IPS DF 6.9 (cell line): Measurements from ENCODE around the gene RASA3.
"Not testable (repeated sequence)": the region's sequence is repeated elsewhere in the genome, so short reads cannot be mapped to it uniquely, and the experiment has no call there.

Experiments used
- DNase-seq: peaks from one replicate; pipeline ENCODE4 v3.0.0-alpha.2; 2013; ENCODE audit warnings: low read depth, low spot score
- H3K27ac ChIP-seq: one replicate; pipeline ENCODE4 v1.5.1; 2013; ENCODE audit warnings: low read length, control low read depth
- H3K27me3 ChIP-seq: 2 replicates; pipeline ENCODE4 v1.6.1; 2013; ENCODE audit warnings: mild to moderate bottlenecking, low read length; ENCODE audit not compliant: control insufficient read depth, insufficient read depth
- H3K36me3 ChIP-seq: 2 replicates; pipeline ENCODE4 v1.6.1; 2013; ENCODE audit warnings: low read length; ENCODE audit not compliant: control insufficient read depth, insufficient read depth
- H3K4me1 ChIP-seq: 2 replicates; pipeline ENCODE4 v1.6.1; 2013; ENCODE audit warnings: low read length; ENCODE audit not compliant: control insufficient read depth, insufficient read depth
- H3K4me3 ChIP-seq: 2 replicates; pipeline ENCODE4 v1.5.1; 2013; ENCODE audit warnings: mild to moderate bottlenecking, low read length
- H3K9me3 ChIP-seq: 2 replicates; pipeline ENCODE4 v1.6.1; 2013; ENCODE audit warnings: low read length, inconsistent platforms; ENCODE audit not compliant: control insufficient read depth, insufficient read depth
- WGBS: extraction: QIAGEN DNeasy Blood & Tissue Kit; methylation state at CpG from one replicate; pipeline ENCODE4 v1.1.7; 2013; ENCODE audit warnings: mixed read lengths, missing lambda C conversion rate; ENCODE audit not compliant: insufficient read length, insufficient coverage; 5-methylcytosine and 5-hydroxymethylcytosine counted together

RASA3 gene

DNA sequence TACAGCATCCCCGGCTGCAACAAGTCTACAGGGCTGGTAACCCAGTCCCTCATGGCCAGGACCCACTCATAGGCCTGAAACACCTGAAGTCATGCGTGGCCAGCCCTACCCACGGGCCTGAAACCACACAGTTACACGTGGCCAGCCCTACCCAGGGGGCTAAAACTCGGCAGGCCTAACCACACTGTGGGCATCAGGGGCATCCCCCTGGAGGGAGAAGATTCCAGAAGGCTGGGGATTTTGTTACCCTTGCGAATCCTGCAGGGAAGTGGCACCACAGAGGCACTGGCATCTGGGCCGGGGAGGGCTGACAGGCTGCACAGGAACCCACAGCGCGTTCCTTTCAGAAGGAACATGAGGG is 110.1 kb downstream of the RASA3 start:
- Histone ChIP-seq H3K36me3 (peaks cover 10% of the 10 kb centered on the region), H3K27me3 (no peaks in the 10 kb centered on the region), H3K4me3 (no peak overlapping the region), H3K4me1 (no peaks in the 10 kb centered on the region; the same call in 1 of the 2 replicates), H3K9me3 (no peaks in the 10 kb centered on the region), H3K27ac (no peak overlapping the region)
- DNase-seq = no peak
- no CpG with 5 or more reads among the region's 9 CpGs for WGBS

DNA sequence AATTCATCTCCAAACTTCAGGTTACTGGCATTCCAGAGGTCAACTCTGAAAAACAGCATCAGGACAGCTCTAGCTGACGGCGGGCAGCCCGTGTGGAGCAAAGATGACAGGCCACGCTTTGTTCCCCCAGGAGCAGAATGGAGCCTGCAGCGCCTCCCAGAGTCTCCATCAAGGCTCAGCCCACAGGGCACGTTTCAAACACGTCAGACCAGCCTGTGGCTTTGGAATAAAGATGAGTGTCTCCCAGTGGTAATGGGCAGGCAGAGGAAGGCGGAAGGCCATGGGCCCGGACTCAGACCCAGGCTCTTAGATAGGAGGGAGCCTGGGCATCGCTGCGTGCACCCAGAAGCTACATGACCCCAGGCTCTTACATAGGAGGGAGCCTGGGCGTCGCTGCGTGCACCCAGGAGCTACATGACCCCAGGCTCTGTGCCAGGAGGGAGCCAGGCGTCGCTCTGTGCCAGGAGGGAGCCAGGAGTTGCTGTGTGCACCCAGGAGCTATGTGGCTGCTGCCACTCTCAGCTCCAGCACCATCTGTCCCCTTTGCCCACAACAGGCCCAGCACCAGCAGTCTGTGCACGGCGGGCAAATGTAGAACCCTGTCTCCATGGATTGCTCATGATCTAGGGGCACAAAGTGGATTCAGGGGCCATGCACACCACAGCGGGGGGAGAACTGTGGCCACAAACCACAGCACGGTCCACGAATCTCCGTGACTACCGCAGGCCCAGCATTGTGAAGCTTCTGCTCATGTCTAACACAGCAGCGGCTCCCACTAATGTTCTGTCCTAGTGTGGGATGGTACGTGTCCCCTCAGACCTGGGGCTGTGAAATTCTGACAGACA is 110.7 kb downstream of the RASA3 start:
- Histone ChIP-seq H3K27me3 (no peaks in the 10 kb centered on the region), H3K4me1 (no peaks in the 10 kb centered on the region; the same call in 1 of the 2 replicates), H3K36me3 (peaks cover 10% of the 10 kb centered on the region), H3K9me3 (no peaks in the 10 kb centered on the region), H3K4me3 (no peak overlapping the region), H3K27ac (no peak overlapping the region)
- WGBS = no CpG with 5 or more reads among the region's 25 CpGs
- DNase-seq = no peak

DNA sequence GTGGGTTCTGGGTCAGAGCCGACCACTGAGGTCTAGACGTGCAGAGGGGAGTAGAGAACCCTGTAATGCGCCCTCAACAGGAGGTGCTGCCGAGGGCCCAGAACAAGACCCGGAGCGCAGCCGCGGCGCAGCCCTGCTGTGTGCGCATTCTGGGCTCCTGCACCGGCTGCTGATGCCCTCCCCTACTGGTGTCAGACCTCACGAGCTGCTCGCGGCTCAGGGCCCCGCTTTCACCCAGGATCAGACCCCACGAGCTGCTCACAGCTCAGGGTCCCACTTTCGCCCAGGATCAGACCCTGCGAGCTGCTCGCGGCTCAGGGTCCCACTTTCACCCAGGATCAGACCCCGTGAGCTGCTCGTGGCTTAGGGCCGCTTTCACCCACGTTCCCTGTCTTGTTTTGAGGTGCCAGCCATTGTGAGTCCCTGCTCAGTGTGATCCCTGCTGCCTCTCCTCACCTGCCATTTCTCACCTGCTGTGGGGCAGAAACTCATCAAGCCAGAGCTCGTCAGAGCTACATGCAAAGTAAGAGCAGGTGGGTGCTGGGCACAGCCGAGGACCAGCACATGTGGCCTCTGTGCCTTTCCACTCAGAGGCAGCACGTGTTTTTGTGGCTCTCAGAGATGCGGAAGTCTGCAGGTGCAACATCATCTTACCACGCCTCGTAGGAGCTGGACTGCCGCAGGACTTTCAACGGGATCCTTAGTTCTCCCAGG is 111.5 kb downstream of the RASA3 start:
- no peaks in the 10 kb centered on the region for H3K27me3 ChIP-seq
- DNase-seq = no peak
- H3K36me3 ChIP-seq = peaks cover 14% of the 10 kb centered on the region
- H3K4me1 ChIP-seq = no peaks in the 10 kb centered on the region; the same call in 1 of the 2 replicates
- no peak overlapping the region for H3K27ac ChIP-seq
- WGBS = no CpG with 5 or more reads among the region's 32 CpGs
- H3K9me3 ChIP-seq = no peaks in the 10 kb centered on the region
- H3K4me3 ChIP-seq = no peak overlapping the region

DNA sequence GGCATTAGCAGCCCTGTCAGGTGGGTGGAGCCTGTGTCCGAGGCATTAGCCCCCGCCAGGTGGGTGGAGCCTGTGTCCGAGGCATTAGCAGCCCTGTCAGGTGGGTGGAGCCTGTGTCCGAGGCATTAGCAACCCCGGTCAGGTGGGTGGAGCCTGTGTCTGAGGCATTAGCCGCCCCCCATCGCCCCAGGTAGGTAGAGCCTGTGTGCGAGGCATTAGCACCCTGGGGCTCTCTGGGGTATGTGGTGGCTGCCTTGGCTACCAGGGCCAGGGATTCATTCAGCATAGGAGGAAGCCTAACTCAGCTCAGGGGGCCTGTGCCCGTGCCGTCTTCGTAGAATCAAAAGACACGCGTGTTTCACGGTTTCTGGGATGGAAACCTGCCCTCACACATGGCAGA is 112.3 kb downstream of the RASA3 start:
- not testable (repeated sequence) for H3K27me3 ChIP-seq, H3K4me1 ChIP-seq, DNase-seq, H3K9me3 ChIP-seq, H3K4me3 ChIP-seq, H3K27ac ChIP-seq
- peaks cover 14% of the 10 kb centered on the region for H3K36me3 ChIP-seq
- WGBS = no CpG with 5 or more reads among the region's 14 CpGs

DNA sequence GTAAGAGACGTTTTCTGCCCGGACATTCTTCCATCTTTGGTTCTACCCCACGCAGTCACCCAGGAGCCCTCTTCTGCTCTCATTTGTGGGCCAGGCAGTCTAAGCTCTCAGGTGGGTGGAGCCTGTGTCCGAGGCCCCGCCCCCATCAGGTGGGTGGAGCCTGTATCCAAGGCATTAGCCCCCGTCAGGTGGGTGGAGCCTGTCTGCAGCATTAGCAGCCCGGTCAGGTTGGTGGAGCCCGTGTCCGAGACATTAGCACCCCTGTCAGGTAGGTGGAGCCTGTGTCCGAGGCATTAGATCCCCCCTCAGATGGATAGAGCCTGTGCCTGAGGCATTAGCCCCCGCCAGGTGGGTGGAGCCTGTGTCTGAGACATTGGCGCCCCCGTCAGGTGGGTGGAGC is 113.1 kb downstream of the RASA3 start:
- no peak for DNase-seq
- WGBS = no CpG with 5 or more reads among the region's 13 CpGs

DNA sequence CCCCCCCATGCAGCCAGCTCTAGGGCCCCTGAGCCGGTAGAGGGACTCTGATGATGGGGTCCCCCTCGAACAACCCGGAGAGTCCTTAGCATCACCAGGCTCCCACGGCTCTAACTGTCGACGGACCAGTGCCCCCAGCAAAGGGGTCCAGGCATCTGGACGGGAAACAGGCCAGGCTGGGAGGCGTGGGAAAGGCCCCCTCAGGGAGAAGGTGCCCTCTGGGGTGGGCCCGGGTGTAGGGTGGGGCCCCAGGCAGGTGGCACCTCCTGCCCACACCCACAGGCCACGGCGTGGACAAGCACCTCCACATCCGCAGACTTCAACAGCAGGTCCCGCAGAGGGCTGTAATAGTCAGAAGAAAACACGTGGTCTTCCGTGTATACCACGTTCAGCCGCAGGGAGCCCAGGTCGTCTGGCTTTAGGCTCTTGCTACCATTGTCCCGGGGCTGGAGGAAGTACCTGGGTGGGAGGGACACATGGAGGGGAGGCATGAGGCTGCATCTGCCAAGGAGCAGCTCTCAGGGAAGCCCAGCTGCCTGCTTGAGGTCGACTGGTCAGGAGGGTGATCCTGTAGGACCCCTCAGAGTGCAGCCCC is 113.9 kb downstream of the RASA3 start:
- H3K4me3 ChIP-seq = no peak overlapping the region
- H3K4me1 ChIP-seq = no peaks in the 10 kb centered on the region; the same call in 1 of the 2 replicates
- no peaks in the 10 kb centered on the region for H3K27me3 ChIP-seq
- H3K9me3 ChIP-seq = no peaks in the 10 kb centered on the region
- peaks cover 14% of the 10 kb centered on the region for H3K36me3 ChIP-seq
- H3K27ac ChIP-seq = no peak overlapping the region
- DNase-seq = no peak
- no CpG with 5 or more reads among the region's 20 CpGs for WGBS

More for the DNA sequence above, 113.1 kb downstream of the RASA3 start:
- Histone ChIP-seq H3K27ac (no peak overlapping the region), H3K4me1 (no peaks in the 10 kb centered on the region; the same call in 1 of the 2 replicates), H3K36me3 (peaks cover 14% of the 10 kb centered on the region), H3K9me3 (no peaks in the 10 kb centered on the region), H3K4me3 (no peak overlapping the region), H3K27me3 (no peaks in the 10 kb centered on the region)

DNA sequence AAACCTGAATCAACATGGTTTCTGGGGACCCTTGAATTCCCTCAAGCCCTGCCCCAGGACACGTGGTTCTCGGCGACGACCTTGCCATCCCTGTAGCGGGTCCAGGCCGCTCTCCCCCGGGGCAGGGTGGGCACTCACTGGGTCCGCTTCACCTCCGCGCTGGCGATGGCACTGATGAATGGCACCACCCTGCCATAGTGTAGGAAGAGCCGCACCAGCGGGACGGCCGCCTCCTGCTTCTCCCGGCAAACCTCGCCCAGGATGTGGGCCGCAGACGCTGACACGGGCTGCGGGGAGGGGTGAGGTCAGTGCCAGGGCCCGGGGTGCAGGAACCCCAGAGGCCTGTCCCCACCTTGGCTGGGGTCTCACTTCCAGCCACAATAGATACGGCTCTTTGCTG is 114.5 kb downstream of the RASA3 start:
- H3K9me3 ChIP-seq = no peaks in the 10 kb centered on the region
- no CpG with 5 or more reads among the region's 23 CpGs for WGBS
- H3K4me3 ChIP-seq = no peak overlapping the region
- no peak for DNase-seq
- no peaks in the 10 kb centered on the region; the same call in 1 of the 2 replicates for H3K4me1 ChIP-seq
- no peak overlapping the region for H3K27ac ChIP-seq
- H3K36me3 ChIP-seq = peaks cover 14% of the 10 kb centered on the region
- H3K27me3 ChIP-seq = no peaks in the 10 kb centered on the region

DNA sequence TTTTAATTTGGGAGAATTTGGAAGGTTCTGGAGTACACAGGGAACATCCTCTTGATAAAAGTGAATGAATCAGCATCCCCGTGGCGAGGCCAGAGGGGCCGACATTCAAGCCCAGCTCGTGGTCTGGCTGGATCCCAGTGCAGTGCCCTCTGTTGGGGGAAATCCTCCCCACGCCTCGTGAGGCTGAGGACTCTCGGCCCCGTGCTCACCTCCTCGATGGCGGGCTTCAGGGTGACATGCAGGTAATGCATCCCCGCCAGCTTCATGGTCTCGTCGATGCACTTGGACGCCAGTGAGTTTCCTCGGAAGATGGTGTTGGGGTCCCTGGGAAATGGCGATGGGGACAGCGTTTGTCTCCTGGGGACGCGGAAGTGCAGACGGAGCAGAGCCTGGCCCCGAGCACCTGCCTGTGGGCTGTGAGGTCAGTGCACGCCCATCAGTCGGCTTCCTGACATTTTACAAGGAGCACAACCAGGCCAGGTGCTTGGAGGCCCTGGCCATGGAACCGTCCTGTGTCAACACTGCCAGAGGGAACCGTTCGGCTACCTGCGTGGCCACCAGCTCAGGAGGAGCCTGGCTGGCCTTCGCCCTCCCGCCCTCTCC is 115.3 kb downstream of the RASA3 start:
- DNase-seq = no peak
- Histone ChIP-seq H3K27ac (no peak overlapping the region), H3K36me3 (peaks cover 17% of the 10 kb centered on the region), H3K4me1 (no peaks in the 10 kb centered on the region; the same call in 1 of the 2 replicates), H3K27me3 (no peaks in the 10 kb centered on the region), H3K9me3 (no peaks in the 10 kb centered on the region), H3K4me3 (no peak overlapping the region)
- no CpG with 5 or more reads among the region's 29 CpGs for WGBS

DNA sequence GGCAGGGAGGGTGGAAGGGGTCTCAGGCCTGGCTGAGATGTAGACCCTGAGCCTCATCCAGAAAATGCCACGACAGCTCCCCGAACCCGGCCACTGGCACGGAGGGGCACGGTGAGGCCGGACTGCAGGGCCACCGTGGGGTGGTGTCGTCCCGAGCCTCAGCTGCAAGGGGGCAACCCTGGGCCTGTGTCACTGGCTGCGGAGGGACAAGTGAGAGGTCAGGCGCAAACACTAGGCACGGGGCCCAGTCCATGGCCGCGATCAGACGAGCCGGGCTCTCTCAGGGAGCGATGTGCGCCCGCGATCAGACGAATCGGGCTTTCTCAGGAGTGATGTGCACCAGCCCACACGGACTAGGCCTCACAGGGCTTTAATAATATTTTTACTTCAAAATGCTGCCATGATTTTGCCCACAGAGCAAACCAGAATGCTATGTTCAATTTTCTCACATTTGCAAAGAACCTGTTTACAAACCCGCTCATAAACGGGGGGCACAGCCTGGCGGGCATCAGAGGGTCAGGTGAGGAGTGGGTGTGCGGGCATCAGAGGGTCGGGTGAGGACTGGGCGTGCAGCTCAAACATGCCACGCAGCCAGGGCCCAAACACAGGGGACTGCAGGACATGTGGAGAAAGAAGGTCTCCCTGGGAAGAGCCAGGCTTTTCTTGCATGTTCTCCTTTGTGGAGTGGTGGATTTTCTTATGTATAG is 115.9 kb downstream of the RASA3 start:
- no CpG with 5 or more reads among the region's 30 CpGs for WGBS
- Histone ChIP-seq H3K4me3 (no peak overlapping the region), H3K9me3 (no peaks in the 10 kb centered on the region), H3K4me1 (no peaks in the 10 kb centered on the region; the same call in 1 of the 2 replicates), H3K36me3 (peaks cover 17% of the 10 kb centered on the region), H3K27me3 (no peaks in the 10 kb centered on the region), H3K27ac (no peak overlapping the region)
- no peak for DNase-seq

DNA sequence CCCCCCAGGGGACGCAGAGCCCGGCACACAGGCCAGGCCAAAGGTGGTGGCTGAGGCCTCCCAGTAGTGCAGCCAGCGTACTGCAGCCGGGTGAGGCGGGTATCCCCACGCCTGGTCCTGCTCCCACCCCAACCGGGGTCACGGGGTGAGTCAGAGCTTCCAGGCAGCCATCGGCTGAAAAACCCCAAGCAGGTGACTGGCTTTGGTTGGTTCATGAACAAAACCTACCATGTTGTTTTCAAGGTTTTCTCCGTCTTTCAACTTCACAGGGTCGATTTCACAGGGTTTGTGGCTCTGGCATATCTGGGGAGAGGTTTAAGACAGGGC is 116.5 kb downstream of the RASA3 start:
- Histone ChIP-seq H3K36me3 (peaks cover 14% of the 10 kb centered on the region; the same call in 1 of the 2 replicates), H3K9me3 (no peaks in the 10 kb centered on the region), H3K4me3 (no peak overlapping the region), H3K4me1 (no peaks in the 10 kb centered on the region; the same call in 1 of the 2 replicates), H3K27ac (no peak overlapping the region), H3K27me3 (no peaks in the 10 kb centered on the region)
- no peak for DNase-seq
- WGBS = no CpG with 5 or more reads among the region's 11 CpGs
